Sigmoid colon (tissue), 4 donors: Measurements from ENCODE around the gene GFM1.

Source experiments
- CTCF ChIP-seq, 4 experiments: fragments of 450-650 bp in 3 of 4; fragments of 200-600 bp in 1 of 4; IDR thresholded peaks; one replicate each; pipeline ENCODE4 v1.5.1; 2016 to 2019; ENCODE audit warnings: antibody characterized with exemption in 4 of 4, mild to moderate bottlenecking in 3 of 4, moderate library complexity in 2 of 4
- POLR2A ChIP-seq, 2 donors: fragments of 450-650 bp; IDR thresholded peaks; one replicate each; pipeline ENCODE4 v1.6.1; 2016; ENCODE audit warnings: antibody characterized with exemption in 2 of 2, mild to moderate bottlenecking in 2 of 2, moderate library complexity in 2 of 2
- POLR2AphosphoS5 ChIP-seq, 4 donors: sonication (generic); formaldehyde crosslinking; IDR thresholded peaks; one replicate each; pipeline ENCODE4 v1.6.1; 2017; ENCODE audit warnings: antibody characterized with exemption in 4 of 4

DNA sequence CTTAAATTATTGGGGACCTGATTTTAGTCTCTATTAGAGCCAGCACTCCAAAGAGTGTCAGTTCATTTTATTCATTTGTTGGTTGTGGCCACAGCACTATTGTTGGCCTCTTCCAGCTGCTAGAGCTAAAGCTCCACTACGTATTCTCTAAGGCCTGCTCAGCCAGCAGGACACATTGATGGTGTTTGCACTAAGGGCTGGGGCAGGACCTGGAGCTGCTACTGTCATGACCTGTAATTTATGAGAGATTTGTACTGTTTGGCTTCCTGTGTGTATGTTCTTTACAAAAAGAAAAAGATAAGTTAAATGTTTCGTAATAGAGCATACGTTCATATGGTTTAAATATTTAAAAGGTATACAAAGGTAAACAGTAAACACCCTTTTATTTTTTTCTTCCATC is 8.1 kb downstream of the GFM1 start:
- TF ChIP-seq CTCF (IDR thresholded peaks at IDR 0.05) (no peak), POLR2AphosphoS5 (IDR thresholded peaks at IDR 0.05) (no peak), POLR2A (IDR thresholded peaks at IDR 0.05) (no peak)
